GM19238 (cell line): ENCODE measurements around the gene CENPU.
"Not testable (repeated sequence)": the region's sequence is repeated elsewhere in the genome, so short reads cannot be mapped to it uniquely, and the experiment has no call there.

Experiments used
- DNase-seq: peaks from one replicate; pipeline ENCODE4 v3.0.0; 2011; ENCODE audit warnings: low spot score; ENCODE audit not compliant: insufficient read length

CENPU gene, protein sequence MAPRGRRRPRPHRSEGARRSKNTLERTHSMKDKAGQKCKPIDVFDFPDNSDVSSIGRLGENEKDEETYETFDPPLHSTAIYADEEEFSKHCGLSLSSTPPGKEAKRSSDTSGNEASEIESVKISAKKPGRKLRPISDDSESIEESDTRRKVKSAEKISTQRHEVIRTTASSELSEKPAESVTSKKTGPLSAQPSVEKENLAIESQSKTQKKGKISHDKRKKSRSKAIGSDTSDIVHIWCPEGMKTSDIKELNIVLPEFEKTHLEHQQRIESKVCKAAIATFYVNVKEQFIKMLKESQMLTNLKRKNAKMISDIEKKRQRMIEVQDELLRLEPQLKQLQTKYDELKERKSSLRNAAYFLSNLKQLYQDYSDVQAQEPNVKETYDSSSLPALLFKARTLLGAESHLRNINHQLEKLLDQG

DNA sequence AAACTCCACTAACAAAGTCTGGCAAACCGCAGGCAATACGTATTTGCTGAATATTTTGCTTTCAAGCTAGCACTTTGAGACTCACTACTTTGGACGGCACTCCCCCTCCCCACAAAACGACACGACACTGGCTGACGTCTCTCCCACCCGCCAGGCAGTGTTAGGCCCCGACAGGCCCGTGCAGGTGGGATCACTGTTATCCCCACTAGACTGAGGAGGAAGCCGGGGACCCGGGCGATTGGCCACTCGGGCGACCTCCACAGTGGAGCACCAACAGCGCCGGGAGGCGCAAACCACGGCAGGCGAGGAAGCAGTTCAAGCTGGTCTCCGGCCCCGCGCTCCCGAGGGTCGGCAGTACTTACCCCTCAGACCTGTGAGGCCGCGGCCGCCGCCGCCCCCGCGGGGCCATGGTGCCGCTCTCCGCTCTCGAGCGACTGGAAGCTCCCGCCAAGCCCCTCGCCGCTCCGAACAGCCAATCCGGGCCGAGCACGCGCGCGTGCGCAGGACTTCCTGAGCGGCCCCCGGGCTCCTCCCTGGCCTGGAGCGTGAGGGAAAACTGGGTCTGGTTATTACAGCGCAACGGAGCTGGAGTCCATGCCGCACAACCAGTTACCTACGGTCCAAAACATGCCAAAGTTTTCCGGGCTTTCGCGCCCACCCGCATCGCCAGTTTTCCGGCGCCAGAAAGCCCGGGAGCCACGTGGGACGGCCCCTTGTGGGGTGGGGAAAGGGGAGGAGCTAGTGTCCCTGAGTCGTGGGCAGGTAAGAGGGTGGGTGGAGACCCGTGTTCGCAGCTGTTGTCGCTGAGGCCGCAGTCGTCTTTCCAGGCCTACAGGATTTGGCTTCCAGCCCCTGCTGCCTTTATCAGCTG, at the start of gene CENPU:
TSS of gene CENPU (minus strand) at position 443 of the 871 bp plus-strand sequence. CDS start at position 409, 34 bp downstream.
- DNase-seq, result peak; percentile 98

DNA sequence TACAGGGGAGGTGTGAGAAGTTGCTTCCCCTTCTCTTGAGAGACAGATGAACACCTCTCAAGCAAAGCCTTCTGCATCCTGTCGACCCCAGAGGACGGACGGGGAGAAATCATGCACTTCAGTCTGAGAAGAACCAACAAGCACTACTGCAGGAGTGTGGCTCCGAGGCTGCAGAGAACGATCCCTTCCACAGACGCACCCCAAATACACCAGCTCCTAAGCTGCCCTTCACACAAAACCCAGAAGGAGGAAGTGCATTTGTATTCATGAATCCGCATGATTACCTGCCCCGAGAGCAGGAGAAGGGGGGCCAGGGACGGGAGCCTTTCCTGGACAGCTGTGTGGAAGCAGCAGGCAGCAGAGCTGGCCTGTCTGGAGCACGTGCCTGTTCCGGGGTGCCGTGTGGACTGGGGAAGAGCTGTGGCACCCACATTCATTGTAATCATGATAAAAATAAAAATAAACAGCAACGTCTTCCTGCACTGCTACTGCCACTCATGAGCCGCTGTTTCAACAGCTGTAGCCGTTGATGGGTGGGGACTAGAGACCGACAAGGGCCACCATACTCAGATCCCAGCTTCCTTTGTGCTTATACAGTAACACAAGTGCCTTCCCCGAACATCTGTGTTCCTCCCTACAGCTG, 49.0 kb upstream of the CENPU start:
- no peak for DNase-seq

DNA sequence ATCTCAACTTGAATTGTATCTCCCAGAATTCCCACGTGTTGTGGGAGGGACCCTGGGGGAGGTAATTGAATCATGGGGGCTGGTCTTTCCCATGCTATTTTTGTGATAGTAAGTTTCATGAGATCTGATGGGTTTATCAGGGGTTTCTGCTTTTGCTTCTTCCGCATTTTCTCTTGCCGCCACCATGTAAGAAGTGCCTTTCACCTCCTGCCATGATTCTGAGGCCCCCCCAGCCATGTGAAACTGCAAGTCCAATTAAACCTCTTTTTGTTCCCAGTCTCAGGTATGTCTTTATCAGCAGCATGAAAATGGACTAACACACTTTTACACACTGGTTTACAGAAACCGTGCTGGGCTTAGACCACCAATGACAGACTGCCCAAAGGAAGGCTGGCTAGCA, 45.3 kb upstream of the CENPU start:
- not testable (repeated sequence) for DNase-seq

DNA sequence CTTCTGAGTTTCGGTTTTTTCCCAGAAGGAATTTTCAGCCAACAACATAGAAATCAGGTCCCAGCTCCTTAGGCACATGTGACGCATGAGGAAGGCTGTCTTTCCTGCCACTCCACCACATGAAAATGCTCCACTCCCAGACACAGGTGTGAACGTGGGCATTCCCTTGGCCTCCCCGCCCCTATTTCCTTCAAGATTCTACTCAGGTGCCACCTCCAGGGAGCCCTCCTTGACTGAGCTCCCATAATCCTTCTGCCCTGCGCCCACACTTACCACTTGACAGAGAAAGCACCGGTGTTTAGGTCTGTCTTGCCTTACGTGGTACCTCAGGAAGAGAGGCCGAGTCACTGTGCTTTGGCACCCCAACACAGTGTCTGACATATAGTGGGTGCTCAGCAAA, 44.4 kb upstream of the CENPU start:
- DNase-seq, result no peak

DNA sequence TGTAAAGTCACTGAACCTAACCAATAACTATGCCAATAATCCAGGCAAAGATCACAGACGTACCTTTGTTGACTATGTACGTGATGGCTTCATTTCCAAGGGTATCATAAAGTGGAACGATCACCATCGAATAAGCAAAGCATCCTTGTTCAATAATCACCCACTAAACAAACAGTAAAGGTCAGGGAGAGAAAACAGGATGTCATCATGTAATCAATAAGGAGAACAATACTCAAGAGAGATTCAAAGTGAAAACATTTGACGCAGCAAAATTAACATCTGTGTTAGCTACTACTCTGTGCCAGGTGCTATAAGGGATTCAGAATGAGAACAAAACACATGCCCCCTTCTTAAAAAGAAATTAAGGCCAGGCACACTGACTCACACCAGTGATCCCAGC, 42.9 kb upstream of the CENPU start:
- no peak for DNase-seq

DNA sequence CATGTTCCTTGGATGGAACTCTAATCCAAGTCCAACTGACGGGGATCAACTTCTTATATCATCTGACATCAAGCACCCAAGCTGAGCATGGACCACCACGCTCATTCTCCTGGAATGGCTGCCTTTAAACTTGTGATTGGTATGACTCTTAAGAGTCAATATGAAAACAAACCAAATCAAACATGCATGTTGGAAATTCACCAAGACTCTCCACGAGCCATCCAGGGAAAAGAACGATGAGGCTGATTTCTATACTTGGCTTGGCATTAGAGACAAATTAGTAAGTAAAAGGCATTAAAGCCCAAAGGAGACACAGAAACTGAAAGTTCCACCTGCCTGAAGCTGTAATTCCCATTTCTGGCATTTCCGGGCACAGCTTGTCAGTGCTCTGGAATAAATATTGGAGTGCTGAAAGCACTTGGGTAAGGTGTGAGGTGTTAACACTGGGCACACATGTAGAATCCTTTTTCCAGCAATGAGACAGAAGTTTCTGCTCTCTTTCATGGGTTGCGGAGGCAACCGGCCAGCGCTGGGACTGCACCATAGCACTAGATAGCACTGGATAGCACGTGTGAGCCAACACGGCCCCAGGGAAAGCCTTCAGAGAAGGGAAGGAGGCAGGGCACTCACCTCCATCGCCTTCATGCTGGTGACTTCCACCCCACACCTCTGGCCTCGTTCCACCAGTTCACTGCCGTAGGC, 42.1 kb upstream of the CENPU start:
- no peak for DNase-seq

DNA sequence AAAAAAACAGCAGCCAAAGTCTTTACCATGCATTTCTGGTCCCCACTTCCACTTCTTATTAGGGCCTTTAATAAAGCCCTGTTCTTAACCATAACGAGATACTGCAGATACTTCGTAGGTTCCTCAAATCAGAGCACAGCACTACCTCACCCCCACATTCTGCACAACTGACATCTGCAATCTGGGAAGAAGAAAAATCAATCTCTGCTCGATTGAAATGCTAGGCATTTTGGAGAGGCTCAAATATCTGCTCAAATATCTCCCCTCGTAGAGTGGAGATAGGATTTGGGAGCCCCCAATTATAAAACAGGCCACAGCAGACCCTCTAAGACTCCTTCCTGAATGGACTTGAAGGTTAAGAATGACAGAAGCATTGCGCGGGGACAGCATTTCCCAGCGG, 40.3 kb upstream of the CENPU start:
- DNase-seq, result no peak

DNA sequence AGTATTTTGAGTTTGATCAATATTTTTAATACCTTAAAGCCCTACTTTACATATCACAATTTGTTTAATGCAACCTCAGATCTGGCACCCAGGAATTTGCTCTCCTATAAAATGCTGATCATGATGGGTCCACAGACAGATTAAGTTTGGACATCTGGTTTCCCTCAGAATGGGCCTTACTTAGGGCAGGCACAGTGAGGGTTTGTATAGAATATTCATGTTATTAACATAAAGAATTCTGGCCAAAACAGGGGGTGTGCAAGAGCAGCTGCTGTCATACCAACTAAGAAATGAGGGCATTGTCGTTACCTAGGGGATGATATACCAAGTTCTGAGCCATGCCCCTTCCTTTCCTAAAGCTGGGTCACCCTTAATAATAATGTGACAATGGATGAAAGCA, 37.5 kb upstream of the CENPU start:
- DNase-seq, result no peak

DNA sequence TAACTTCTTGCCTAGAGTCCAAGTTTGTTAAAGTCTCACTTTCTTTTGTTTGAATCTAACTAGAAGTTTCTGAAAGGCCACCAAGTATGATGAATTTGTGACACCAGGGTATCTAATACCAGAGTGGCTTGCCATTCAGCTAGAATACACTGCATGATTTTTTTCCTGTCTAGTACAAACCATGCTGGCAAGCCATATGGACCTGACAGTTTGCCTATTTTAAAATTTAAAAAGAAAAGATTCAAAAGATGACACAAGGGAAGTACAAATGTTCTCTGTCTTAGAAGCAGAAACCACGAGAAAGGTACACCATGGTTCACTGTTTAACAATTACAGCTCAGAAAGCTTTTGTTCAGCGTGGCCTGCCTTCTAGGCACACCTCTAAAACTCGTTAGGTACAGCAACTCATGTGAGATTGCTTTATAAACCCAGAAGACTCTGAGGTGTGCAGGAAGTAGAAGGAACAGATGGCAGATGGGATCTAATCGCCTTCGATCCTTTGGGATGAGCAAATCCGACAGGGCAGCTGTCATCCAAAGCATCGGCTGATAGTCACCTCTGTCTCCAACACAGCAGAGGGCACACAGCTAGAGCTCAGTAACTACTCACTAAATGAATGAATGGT, 35.4 kb upstream of the CENPU start:
- no peak for DNase-seq

DNA sequence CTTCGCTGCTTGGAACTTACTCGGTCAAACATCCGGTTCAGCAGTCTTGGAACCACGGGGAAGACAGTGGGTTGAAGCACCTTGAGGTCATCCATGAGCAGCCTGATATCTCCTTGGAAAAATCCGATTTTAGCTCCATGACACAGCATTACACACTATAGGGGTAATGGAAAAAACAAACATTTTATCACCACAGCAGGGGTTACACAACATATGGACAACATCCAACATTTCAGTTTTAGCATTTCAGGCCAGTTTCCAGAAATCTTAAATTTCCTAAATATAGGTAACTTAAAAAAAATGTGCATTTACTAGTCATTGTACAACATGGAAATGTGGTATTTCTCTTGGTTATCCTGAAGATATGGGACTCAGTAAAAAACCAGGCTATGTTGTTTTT, 34.4 kb upstream of the CENPU start:
- no peak for DNase-seq

DNA sequence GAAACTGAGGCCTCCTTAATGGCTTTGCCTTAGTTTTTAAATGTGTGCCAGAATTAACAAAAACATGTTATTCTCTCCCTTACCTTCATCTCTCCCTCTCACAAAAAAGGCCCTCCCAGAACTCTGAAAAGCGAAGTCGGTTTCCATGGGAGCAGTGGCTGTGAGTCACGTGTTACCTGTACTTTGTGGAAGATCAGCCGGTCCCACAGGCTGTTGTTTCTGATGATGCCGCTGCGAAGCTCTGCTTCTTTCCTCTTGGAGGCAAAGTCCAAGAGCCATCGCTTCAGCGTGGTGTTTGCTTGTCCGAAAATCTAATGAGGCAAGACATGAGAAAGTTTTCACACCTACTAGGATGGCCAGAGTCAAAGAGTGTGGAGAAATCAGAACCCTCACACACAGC, 32.5 kb upstream of the CENPU start:
- DNase-seq, result no peak

DNA sequence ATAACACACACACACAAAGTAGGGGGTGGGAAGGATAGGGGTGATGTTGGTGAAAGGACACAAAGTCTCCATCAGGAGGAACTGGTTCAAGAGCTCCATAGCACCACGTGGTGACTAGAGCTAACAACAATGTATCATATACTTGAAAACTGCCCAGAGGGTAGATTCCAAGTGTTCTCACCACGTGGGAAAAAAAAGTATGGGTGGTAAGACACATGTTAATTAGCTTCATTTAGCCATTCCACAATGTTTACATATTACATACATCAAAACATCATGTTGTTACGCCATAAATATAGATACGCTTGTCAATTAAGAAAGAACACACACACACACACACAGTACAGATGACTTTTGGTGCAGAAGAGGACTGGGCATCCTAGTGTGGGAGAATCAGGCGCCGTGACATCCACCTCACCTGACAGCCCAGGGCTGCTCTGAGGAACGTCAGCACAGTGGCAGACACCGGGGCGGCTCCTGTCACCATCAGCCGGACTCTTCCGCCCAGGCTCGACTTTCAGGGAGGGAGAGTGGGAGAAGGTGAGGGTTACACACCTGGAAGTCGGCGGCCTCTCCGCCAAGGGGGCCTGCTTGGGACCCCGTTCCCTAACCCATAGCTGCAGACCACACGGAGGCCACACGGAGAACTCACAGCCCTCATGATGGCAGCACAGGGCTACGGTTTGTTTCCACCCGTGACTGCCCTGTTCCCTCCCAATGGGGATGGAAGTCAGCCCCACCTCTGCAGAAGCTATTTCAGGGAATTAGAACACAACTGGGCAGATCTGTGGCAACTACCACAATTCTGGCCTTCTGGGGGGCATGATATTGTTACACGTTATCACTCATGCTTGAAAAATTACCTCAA, 31.8 kb upstream of the CENPU start:
- DNase-seq, result no peak

DNA sequence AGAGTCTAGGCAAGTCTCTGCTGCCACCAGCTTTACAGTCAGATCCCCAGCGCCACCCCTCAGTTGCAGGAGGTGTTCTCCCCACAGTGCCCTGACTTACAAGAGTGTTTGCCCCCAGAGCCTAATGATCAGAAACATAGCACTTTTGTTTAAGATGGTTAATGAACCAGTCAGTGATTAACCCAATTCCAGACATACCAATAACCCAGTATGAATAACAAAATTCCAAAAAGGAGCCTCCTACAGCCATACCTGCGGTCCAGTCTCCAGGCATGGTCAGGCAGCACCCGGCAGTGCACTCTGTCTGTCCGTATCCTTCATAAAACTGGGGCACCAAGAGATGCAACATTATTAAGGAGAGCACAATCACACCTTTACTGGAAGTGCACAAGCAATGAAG, 30.7 kb upstream of the CENPU start:
- DNase-seq, result no peak

DNA sequence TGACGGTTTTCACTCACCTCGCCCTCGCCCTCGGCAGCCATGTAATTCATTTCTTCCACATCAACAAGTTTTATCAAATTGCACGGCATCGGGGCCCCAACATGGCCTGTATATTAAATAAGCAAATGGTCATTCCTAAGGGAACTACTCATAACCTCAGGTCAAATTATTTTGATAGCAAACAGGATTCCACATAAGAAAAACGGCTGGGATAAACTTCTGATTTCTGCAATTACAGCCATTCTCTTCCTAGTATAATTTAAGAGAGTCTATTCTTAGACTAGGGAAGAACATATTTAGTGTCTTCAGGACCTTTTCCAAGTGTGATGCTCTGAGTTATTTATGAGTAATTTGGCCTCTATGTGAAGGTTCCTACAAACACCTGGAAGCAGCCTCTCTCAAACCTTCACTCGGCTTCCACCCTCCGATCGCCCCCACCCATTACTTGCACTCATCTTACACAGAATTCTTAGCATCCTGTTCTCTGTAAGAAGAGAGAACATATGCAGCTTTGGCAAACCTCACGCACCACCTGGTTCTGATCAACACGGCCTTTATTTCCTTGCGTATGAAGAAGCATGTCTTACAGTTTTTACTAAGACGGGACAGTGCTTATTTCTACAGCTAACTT, 29.4 kb upstream of the CENPU start:
- DNase-seq, result no peak

DNA sequence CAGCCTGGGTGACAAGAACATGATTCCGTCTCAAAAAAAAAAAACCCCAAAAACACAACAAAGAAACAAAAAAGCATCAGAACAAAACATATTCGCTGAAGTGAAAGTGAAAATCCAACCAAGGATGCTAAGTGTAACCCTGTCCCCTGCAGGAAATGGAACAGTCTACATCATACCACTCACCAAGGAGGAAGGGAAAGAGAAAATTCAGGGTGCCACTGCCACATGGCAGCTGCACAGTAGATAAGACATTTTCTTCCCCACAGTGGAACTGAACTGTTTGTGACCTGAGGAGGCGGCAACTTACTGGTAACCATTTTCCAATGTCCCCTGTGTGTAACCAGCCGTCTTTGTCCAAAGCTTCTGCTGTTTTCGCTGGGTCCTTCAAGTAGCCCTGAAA, 28.2 kb upstream of the CENPU start:
- DNase-seq, result no peak

DNA sequence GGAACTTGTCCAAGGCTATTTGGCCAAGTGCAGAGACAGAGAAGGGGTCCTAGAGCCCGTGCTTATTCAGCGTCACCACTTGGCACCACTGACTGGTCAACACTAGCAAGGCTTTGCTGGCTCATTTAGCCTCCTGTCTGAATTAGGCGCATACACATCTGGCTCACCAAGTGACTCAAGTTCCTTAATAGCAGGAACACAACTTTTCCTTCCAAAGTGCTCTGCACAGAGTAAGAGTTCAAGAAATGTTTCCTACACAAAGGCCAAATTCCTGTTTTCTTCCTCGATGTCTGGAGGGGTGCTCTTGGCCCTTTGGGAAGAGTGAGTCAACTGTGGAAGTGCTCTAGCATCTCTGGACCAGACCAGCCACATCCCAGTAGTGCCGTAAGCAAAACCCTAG, 26.8 kb upstream of the CENPU start:
- no peak for DNase-seq

DNA sequence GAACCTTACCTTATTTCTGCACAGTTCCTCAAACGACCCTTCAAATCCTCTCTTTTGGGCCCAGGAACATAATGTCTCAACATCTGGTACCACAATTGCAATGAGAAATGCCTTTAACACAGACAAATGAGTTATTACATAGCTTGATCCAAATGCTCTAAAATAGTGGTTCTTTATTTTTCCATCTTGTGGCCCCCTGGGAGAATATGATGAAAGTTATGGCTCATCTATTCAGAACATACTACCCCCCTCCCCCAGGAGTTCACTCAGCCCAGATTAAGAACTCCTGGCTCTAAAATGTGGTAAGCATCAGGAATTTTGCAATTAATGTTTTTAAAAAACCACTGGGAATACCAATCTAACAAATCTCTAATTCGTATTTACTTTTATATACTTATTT, 23.9 kb upstream of the CENPU start:
- DNase-seq, result no peak

DNA sequence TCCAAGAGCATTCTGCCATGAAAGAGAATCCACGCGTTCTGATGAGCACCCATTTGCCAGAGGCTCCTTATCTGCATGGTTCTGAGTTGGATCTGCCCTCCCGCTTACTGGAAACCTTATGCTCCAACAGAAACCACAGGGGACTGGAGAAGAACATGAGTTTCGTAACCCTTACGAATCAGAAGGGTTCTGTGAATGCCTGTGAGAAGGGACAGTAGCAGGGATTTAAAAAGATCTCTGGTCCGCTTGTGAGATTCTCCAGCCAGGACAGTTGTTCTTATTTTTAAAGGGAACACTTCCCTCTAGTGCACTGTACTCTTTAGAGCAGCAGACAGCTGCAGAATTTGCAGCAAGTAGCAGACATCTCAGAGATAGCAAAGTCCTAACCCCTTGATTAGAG, 22.5 kb upstream of the CENPU start:
- no peak for DNase-seq

DNA sequence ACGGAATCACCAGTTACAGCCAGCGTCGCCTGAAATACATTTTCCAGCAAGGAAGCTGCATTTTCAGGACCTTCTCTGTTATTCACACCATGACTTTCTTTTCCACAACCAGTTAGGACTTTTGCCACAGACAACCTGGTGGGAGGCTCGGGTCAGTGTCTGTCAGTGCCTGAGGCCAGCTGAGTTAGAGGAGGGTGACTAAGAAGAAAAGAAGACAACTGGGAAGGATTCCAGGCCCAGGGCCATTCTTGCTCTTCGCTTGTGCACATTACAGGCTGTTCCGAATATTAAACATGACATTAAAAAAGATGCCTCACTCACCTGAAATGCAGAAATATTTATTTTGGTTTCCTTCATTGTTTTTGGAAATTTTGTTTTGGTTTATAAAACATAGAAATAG, 21.4 kb upstream of the CENPU start:
- no peak for DNase-seq
